Measurements from ENCODE around the gene NF1.
A peak's percentile ranks its signal among the peaks of the same experiment; 100 is the strongest.
"Not testable (repeated sequence)": the region's sequence is repeated elsewhere in the genome, so short reads cannot be mapped to it uniquely, and the experiment has no call there.

Gene NF1

DNA sequence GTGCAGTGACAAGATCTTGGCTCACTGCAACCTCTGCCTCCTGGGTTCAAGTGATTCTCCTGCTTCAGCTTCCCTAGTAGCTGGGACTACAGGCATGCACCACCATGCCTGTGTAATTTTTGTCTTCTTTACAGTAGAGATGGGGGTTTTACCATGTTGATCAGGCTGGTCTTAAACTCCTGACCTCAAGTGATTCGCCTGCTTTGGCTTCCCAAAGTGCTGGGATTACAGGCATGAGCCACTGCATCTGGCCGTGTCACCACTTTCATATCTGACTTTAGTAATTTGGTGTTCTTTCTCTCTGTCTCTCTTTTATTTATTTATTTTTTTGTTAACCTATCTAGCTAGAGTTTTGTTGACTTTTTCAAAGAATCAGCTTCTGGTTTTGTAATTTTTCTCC, 103.9 kb downstream of the NF1 start:
- DNase-seq (ENCODE audit: low spot score) = not testable (repeated sequence)

DNA sequence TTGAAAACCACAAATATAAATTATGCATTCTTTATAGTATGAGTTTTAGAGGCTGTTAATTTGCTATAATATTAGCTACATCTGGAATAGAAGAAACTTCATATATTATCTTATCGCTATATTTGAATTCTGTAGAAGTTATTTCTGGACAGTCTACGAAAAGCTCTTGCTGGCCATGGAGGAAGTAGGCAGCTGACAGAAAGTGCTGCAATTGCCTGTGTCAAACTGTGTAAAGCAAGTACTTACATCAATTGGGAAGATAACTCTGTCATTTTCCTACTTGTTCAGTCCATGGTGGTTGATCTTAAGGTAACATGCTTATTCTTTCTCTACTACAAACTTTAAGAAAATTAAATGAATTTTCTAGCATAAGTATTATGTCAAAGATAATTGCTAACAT, 105.5 kb downstream of the NF1 start:
- no peak for DNase-seq (ENCODE audit: low spot score)

DNA sequence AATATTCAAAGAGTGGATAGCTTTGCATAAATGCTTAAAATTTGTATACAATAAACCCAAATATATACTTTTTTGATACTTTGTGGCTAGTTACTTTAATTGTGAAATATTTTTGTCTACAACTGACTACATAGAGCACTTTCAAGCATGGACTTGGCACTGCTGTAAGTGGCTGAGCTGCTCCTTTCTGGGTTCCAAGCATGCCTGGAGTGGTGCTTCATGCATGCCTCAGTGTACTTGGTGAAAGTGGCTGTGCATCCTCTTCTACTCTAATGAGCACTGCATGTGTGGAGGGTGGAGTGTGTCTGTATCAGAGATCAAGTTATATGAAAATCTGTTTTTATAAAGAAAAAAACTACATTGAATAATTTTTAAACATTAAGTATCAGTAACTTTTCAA, 108.2 kb downstream of the NF1 start:
- DNase-seq (ENCODE audit: low spot score) = no peak

DNA sequence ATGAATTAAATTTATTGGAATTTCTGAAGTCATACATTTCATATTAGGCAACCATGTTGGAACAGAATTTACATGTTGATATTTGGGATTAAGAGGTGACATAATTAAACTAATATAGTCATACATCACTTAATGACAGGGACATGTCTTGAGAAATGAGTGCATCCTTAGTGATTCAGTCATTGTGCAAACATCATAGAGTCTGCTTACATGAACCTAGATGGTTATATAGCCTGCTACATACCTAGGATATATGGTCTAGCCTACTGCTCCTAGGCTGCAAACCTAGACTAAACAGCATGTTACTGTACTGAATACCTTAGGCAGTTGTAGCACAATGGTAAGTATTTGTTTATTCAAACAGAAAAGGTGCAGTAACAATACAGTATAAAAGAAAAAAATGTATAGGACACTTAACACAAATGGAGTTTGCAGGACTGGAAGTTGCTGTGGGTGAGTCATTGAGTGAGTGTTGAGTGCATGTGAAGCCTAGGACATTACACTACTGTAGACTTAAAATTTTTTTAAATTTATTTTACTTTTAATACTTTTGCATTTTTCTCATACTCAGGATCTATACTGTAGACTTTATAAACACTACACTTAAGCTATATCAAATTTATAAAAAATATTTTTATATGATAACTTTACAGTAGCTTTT, 116.7 kb downstream of the NF1 start:
- no peak for DNase-seq (ENCODE audit: low spot score)

DNA sequence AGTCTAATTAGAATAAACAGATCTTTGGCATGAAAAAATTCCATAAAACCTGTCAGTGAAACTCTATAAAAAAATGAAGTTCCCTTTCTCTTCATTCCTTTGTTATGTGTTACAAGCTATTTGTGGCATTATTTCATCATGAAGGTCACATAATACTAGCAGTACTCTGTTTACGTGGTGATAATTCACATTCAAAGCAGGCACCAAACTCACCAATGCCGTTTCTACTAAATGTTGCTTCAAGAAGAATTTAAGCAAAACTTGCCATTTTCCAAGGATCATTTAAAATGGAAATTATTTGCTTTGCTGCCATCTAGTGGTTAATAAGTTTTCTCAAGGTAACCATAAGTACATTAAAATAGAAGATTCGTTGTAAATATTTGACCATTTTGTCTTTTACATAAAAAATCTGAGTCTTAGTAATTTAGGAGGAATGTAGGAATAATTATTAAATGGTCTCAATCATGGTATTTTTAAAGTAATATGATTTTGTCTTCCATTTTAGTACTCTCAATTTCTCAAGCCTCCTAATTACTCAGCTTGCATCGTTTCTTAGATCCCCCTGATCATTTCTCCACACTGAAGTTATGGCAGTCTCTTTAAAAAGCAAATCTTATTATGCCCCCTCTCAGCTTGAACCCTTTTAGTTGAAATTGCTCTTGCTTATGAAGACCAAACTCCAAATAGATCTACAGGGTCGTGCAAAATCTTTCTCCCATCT, 121.4 kb downstream of the NF1 start:
- DNase-seq (ENCODE audit: low spot score) = no peak

DNA sequence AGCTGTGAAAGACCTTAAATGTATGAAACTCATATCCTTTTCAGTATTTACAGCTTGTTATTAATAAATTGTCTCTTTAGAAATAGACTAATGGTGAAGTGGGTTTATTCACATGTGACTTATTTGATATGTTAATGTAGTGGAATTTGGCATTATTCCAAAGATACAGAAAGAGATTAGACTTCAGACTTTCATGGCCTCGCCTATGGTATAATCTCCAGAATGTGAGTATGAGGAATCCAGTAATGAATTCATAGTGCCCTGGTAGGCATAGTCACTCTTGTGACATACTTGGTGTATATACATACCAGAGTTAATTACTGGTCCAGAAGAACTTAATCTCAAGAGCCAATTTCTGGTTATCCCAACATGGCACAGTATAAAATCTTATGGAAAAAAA, 129.6 kb downstream of the NF1 start:
- no peak for DNase-seq (ENCODE audit: low spot score)

DNA sequence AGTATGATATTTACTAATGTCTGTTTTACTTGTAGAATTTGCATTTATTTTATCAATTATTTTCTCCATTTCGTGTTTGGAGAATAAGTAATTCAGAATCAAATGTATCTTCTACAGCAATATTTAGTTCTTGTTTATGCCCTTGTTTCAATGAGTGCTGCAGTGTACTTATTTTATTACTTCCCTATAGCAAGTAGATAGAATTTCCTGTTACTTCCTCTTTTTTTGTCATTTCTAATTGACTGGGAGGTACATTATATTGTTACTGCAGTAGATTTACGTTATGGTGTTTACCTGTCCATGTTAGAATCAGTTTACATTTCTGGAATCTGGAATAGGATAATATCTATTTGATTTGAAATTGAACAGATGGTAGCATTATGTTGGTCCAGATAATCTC, 131.1 kb downstream of the NF1 start:
- DNase-seq (ENCODE audit: low spot score) = no peak

DNA sequence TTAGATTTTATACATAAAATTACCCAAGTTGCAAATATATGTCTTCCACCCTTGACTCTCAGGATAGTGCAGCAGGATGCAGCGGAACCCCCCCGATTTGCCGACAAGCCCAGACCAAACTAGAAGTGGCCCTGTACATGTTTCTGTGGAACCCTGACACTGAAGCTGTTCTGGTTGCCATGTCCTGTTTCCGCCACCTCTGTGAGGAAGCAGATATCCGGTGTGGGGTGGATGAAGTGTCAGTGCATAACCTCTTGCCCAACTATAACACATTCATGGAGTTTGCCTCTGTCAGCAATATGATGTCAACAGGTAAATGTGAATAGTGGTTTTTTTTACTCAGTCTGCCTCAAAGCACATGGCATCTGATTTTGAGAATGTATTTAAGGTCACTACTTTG, 131.6 kb downstream of the NF1 start:
- no peak for DNase-seq (ENCODE audit: low spot score)

DNA sequence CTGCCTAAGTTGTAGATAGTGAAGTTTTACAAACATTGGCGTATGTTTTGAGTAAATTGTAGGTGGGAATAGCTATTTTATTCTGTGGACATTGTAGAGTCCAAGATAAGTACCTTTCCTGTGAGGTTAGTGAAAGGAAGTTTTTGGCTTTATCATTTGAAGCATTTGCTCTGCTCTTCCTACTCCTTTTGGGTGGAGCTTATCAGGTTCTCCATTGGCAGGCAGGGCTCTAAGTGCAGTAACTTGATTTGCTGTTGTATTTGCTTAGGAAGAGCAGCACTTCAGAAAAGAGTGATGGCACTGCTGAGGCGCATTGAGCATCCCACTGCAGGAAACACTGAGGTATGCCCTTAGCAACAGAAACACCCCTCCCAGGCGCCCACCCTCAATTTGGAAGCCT, 132.2 kb downstream of the NF1 start:
- DNase-seq (ENCODE audit: low spot score) = no peak

DNA sequence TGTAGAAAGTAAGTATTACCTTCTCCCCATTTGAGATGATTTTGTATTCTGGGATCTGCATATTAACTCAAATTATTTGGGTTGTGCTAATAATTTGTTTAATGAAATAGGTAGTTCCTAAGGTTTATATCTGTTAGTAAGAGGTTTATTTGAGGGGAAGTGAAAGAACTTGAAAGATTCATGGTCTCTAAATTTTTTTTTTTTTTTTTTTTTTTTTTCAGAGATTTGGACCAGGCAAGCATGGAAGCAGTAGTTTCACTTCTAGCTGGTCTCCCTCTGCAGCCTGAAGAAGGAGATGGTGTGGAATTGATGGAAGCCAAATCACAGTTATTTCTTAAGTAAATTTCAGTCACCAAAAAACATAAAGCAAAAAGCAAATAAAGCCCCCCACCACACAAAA, 137.1 kb downstream of the NF1 start:
- DNase-seq (ENCODE audit: low spot score) = no peak

DNA sequence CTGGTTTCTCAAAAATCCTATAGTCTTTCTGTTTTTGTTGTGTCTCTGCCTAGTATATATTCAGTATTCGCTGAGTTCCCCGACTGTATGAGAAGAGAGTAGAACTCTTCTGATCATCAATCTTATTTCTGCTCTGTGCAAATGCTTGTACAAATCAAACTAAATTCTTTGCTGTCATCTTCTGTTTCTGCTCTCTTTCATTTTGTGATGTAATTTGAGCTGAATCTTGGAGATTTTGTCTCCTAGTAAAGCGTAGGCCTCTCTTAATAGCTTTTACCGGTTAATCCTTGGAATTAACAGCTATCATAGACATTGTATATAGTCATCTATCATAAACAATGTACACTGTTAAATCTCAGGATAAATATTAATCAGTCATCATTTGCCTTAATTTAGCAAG, 140.3 kb downstream of the NF1 start:
- DNase-seq (ENCODE audit: low spot score) = no peak

DNA sequence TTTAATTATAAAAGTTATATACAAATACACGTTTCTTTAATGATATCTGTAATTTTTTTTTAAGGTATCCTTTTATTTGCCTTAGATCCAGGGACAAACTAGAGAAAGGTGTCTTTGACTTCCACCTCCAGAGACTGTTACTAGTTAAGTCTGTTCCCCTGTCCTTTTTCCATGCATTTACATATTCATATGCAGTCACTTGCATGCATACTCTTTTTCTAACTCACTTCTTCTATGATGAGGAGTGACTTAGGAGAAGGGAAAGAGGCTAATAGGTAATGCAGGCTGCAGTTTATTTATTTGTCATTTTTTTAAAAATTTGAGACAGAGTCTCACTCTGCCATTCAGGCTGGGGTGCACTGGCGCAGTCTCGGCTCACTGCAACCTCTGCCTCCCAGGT, 141.4 kb downstream of the NF1 start:
- DNase-seq (ENCODE audit: low spot score) = no peak

DNA sequence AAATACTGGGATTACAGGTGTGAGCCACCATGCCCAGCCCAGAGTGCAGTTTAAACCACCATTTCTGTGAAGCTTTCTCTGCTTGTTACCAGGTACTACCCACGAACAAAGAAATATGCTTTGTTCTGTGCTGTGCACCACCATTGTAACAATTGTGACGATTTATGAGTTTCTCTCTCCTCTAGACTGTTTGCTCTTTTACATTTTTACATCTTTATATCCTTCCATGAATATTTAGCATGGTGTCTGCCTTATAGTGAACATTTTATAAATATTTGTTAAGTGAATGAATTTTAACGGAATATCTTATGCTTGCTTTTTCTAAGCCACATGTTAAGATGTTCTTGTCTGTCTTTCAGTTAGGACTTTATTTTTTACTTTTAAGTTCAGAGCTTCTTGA, 141.9 kb downstream of the NF1 start:
- DNase-seq (ENCODE audit: low spot score) = no peak

DNA sequence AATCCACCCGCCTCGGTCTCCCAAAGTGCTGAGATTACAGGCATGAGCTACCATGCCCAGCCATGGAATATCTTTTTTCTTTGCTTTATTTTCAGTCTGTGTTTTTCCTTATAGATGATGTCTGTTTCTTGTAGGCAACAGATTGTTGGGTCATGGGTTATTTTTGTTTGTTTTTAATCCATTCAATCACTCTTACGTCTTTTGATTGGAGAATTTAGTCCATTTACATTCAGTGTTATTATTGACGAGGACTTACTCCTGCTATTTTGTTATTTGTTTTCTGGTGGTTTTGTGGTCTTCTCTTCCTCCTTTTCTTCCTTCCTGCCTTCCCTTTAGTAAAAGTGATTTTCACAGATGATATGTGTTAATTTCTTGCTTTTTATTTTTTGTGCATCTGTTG, 146.3 kb downstream of the NF1 start:
- DNase-seq (ENCODE audit: low spot score) = no peak

DNA sequence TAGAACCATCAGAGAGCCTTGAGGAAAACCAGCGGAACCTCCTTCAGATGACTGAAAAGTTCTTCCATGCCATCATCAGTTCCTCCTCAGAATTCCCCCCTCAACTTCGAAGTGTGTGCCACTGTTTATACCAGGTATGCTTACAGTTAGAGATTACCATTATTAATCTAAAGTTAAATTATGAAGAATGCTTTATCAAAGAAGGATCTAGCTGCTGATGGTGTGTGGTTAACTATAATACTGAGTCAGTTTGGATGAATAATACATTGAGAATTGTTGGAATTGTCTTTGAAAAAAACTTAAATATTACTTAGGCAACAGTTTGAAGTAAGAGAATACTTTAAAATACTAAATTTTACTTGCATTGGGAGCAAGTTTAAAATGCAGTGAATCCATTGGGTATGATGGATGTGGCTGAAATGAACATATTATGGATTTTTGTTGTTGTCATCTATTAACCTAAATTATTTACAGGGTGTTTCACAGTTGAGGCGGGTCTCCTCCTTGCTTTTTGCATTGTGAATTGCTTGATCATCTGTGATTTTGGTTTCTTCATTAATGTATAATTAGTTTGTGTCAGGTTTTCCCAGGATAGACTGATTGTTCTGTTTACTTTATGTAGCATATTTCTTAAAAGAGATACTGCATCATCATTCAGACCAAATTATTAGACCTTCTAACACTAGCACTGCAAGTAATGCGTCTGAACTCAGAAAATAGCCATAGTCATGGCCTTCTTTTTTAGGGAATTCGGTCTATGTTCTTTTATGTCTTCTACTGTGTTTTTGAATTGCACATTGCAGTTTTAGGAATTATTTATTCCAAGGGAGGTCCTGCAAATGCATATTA, 154.4 kb downstream of the NF1 start:
- DNase-seq (ENCODE audit: low spot score) = no peak

DNA sequence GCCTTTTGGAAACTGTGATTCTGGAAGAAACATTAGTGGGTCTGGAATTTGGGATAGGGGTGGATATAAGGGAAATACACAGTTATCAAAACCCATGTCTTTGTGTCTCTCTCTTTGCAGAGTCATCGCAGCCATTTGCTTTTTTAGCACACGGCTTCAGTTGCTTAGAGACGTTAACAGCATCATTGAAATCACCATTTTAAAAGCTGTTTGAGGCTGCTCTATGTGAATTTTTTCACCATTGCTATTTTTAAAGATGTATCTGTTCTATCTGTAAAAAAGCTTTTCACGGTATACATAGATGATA, 155.0 kb downstream of the NF1 start:
- no peak for DNase-seq (ENCODE audit: low spot score)

DNA sequence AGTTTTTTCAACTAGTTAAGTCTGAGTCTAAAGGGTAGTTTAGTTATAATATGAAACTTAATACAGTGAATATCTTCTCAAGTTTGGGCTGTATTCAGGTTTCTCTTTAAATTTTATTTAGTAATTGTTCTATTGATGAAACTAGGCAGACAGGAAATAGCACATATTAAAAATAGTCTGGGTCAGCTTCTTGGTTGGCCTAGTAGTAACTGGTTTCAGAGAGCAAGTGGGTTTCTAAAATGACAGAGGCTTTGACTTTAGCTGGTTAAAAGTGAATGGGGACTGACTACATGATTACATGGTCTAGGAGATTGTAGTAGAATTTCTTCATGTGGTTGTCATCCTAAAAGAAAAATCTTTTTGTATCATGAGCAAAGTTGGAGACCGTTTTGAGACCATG, 155.5 kb downstream of the NF1 start:
- DNase-seq (ENCODE audit: low spot score) = no peak

DNA sequence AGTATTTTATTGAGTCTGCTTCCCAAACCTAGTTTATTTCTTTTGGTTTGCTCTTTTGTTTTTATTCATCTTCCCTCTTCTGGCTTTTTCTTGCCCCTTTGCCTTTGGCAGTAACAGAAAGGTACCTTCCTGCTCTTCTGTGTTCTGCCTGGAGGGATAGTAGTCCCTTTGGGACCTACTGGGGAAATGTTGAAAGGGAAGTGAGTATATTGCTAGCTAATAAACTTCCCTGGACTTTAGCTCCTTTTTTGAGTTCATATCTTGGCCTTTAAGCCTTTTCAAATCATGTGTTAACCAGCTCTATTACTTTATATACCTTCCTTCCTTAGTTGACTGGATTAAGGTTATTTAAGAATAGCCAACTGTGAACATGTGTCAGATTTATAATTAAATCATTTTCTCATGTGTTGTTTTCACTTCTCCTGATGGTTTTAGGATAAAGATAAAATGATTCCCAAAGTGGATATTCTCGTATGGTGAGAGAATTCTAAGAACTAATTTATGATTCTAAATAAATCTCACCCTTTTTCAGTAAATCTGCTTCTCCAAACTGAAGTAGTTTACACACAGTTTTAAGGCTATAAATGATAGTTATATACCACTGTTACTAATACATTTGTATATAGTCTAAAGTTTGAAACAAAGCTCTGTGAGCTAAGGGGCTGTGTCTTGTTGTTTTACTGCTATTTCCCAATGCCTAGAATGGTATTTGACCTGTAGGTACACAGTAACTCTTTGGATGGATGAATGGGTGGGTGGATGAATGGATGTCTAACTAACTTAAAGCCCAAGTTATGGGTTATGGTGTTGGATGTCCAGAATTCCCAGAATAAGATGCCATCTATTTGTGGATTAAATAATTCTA, 156.6 kb downstream of the NF1 start:
- DNase-seq (ENCODE audit: low spot score) = peak; percentile 39

DNA sequence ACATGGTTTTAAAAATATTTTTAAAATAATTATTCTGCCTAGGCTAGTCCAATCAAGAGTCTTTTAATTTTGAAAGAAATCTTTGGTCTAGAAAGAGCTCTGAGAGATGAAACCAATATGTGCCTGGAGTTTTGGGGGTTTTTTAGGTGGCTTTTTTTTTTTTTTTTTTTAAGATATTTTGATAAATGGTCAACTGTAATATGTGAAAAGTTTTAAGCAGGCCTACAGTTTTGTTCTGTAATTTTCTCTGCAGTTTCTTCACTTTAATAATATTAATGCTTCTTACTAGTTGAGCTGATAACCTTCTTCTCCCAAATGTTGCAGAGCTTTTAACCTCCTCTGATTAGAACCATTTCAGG, 157.2 kb downstream of the NF1 start:
- DNase-seq (ENCODE audit: low spot score) = no peak

DNA sequence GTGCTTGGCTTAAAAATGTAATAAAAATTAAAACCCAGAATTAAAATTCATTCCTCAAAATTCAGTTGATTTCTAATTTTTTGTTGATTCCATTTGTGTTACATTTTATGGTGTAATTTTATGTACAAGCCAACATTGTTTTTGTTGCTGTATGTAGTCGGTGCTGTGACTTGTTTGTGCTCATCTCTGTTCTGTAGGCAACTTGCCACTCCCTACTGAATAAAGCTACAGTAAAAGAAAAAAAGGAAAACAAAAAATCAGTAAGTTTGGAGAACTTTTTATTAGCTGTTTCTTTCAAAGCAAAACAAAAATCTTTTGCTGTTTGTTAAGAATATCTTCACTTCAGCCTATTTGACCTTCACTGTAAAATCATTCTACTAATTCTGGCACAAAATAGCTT, 158.0 kb downstream of the NF1 start:
- DNase-seq (ENCODE audit: low spot score) = no peak

DNA sequence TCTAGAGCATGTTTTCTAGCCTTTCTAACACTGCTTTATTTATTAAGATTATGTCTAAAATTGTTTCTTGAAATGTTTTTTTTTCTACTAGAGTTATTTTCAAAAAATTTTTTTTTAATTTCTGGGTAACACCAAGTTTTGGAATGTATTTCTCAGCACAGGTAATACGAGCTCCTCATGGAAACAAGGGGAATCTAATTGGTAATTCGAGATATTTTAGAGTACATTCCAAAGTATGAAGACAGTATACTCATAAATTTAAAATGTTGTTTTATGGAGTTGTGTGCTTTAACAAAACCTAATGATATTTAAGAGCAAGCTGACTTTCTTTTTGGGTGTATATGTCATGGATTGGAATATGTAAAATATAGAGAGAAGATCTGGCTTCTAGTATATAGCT, 159.9 kb downstream of the NF1 start:
- DNase-seq (ENCODE audit: low spot score) = no peak

DNA sequence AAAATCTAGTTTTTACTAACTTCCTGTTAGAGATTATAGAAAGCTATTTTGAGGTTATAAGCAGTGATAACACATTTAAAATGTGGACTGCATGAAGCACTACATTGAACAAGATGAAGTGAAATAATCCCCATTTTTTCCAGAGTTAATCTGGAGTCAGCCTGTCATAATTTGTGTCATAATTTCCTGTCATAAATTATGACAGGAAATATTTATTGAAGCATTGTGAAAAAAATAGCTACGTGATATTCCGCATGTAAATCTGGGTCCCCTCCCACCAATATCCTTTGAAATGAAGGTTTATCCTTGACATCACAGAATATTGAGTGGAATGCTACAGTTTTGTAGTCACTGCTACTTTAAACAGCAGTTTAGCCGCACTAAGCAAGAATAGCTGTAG, 162.2 kb downstream of the NF1 start:
- DNase-seq (ENCODE audit: low spot score) = no peak

DNA sequence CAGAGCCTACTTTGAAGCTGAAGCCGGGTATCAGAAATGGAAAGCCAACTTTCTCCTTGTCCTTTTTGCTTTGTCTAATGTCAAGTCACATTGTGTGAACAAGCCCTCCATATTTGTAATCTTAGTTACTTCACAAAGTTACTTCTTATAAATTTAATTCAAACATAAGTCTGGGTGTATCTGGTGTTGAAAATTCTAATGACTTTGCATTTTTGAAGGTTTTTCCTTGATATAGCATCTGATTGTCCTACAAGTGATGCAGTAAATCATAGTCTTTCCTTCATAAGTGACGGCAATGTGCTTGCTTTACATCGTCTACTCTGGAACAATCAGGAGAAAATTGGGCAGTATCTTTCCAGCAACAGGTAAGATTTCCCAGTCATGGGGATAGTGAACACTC, 165.4 kb downstream of the NF1 start:
- DNase-seq (ENCODE audit: low spot score) = no peak
